ENCODE measurements around the gene CLEC10A. TPM values are rescaled to one million over a fixed set of nuclear protein-coding genes. Genes with fewer than 3 reads are reported as not detected.

The CLEC10A gene
- total RNA-seq, 1 experiment from 2014 or later, result not detected

DNA sequence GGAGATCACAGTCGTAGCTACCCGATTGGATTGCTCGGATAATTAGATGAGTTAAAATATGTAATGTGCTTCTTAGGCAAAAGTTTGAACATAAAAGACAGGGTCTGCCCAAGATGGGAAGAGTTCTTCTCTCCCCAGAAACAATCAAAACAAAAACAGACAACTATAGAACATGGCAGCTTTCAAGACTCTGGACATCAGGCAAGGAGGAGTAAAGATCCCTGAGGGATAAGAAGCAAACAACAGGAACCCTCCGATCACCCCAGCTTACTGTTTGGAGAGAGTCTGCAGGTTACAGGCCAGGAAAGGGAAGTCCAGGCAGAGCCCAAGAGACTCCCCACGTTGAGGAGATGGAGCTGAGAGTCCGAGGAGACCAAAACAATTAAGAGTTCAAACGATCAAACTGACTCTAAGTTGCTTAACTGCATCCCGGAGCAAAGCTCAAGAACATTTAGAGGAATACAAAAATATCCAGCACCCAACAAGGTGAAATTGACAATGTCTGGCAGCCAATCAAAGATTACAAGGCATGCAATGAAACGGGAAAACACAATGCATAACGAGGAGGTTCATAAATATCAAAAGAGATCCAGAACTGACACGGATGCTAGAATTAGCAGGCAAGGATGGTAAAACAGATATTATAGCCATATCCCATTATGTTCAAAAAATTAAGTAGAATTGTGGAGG is 30.7 kb upstream of the CLEC10A start:
- no TSS peak for BruUV-seq (replicated peaks)
- in situ Hi-C loops (cut with HindIII; ENCODE audit: low pct_unique_long_range_greater_than_20kb, low sequenced_read_pairs), result no loop called here
- ChIA-PET CTCF (no interaction called here), POLR2A (interaction anchor here (0.7 kb wide), 1 partner anchor 62 kb away, joined by 9 read pairs; no protein-coding TSS in a partner anchor)
- no peak for ATAC-seq
- TF ChIP-seq, protein P1, sequence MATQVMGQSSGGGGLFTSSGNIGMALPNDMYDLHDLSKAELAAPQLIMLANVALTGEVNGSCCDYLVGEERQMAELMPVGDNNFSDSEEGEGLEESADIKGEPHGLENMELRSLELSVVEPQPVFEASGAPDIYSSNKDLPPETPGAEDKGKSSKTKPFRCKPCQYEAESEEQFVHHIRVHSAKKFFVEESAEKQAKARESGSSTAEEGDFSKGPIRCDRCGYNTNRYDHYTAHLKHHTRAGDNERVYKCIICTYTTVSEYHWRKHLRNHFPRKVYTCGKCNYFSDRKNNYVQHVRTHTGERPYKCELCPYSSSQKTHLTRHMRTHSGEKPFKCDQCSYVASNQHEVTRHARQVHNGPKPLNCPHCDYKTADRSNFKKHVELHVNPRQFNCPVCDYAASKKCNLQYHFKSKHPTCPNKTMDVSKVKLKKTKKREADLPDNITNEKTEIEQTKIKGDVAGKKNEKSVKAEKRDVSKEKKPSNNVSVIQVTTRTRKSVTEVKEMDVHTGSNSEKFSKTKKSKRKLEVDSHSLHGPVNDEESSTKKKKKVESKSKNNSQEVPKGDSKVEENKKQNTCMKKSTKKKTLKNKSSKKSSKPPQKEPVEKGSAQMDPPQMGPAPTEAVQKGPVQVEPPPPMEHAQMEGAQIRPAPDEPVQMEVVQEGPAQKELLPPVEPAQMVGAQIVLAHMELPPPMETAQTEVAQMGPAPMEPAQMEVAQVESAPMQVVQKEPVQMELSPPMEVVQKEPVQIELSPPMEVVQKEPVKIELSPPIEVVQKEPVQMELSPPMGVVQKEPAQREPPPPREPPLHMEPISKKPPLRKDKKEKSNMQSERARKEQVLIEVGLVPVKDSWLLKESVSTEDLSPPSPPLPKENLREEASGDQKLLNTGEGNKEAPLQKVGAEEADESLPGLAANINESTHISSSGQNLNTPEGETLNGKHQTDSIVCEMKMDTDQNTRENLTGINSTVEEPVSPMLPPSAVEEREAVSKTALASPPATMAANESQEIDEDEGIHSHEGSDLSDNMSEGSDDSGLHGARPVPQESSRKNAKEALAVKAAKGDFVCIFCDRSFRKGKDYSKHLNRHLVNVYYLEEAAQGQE (IDR thresholded peaks at IDR 0.05; ENCODE audit: insufficient read depth in 1 of 2, low read depth in 2 of 2, low read length in 1 of 2), result no peak
- no peak for TF ChIP-seq SIN3A (IDR thresholded peaks at IDR 0.05; ENCODE audit: borderline replicate concordance, insufficient read depth, low read depth, low read length)
- no peak for TF ChIP-seq POLR2AphosphoS5 (IDR thresholded peaks at IDR 0.05; ENCODE audit: low read depth, low read length)
- no peak for TF ChIP-seq TCF7L2 (IDR thresholded peaks at IDR 0.05; ENCODE audit: low read depth, low read length)
- TF ChIP-seq, protein P2, sequence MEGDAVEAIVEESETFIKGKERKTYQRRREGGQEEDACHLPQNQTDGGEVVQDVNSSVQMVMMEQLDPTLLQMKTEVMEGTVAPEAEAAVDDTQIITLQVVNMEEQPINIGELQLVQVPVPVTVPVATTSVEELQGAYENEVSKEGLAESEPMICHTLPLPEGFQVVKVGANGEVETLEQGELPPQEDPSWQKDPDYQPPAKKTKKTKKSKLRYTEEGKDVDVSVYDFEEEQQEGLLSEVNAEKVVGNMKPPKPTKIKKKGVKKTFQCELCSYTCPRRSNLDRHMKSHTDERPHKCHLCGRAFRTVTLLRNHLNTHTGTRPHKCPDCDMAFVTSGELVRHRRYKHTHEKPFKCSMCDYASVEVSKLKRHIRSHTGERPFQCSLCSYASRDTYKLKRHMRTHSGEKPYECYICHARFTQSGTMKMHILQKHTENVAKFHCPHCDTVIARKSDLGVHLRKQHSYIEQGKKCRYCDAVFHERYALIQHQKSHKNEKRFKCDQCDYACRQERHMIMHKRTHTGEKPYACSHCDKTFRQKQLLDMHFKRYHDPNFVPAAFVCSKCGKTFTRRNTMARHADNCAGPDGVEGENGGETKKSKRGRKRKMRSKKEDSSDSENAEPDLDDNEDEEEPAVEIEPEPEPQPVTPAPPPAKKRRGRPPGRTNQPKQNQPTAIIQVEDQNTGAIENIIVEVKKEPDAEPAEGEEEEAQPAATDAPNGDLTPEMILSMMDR (IDR thresholded peaks at IDR 0.05), result no peak
- Histone ChIP-seq H3K27me3 (ENCODE audit: control insufficient read depth, insufficient read depth, low read length) (no peaks in the 10 kb centered on the region), H3K4me1 (ENCODE audit: control insufficient read depth, insufficient read depth, low read length) (no peaks in the 10 kb centered on the region), H3K9me3 (ENCODE audit: control insufficient read depth, insufficient read depth, low read depth, low read length) (no peaks in the 10 kb centered on the region), H3K27ac (ENCODE audit: low read length) (no peak overlapping the region), H3K36me3 (ENCODE audit: control insufficient read depth, insufficient read depth, low read length) (no peaks in the 10 kb centered on the region), H3K4me3 (ENCODE audit: low read depth in 2 of 2, low read length in 2 of 2) (no peak overlapping the region)
- DNase-seq (ENCODE audit: low read depth, low spot score), result no peak
- intact Hi-C loops (cut with micrococcal nuclease; ENCODE audit: unreplicated experiment), result no loop called here

DNA sequence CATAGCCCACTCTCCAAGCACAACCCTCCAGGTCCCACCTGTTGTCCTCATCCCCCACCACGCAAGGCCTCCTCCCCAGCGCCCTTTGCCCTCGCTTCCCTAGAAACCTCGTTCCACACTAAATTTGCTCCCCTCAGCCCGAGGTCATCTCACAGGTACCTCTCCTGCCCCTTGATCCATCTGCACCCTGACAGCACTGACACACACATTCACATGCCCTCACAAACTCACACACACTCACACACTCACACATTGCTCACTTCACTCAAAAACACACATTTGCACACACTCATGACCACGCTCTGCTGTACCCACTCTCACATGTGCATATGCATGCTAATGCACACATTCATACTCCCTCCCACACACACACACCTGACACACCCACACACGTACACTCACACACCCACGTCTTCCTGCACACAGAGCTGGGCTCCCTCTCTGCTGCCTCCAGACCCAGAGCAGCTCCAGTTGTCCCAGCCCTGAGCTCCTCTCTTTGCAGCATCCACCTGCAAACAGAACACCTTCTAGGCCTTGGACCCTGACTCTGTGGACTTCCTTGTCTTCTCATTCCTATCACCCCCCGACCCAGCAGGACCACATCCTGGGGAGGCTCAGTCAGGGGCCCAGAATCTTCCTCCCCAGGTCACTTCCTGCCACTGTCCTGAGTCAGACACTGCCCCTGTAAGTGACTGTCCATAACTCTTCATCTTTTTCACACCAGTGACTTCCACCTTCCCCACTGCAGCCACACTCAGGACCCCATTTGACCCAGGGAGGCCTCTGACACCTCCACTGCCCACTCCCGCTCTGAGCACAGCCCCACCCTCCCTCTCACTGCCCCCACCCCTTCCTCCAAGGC is 29.6 kb upstream of the CLEC10A start:
- ChIA-PET POLR2A (no interaction called here), CTCF (interaction anchor here (0.6 kb wide), 1 partner anchor 20 kb away, joined by 3 read pairs; no protein-coding TSS in a partner anchor)
- DNase-seq (ENCODE audit: low read depth, low spot score), result no peak
- BruUV-seq (replicated peaks), result no TSS peak
- no peak for ATAC-seq
- TF ChIP-seq TCF7L2 (IDR thresholded peaks at IDR 0.05; ENCODE audit: low read depth, low read length) (no peak), SIN3A (IDR thresholded peaks at IDR 0.05; ENCODE audit: borderline replicate concordance, insufficient read depth, low read depth, low read length) (no peak), POLR2AphosphoS5 (IDR thresholded peaks at IDR 0.05; ENCODE audit: low read depth, low read length) (no peak)
- TF ChIP-seq, protein P1 (IDR thresholded peaks at IDR 0.05; ENCODE audit: insufficient read depth in 1 of 2, low read depth in 2 of 2, low read length in 1 of 2), result no peak
- TF ChIP-seq, protein P2 (IDR thresholded peaks at IDR 0.05), result no peak
- H3K9me3 ChIP-seq (ENCODE audit: control insufficient read depth, insufficient read depth, low read depth, low read length), result no peaks in the 10 kb centered on the region
- in situ Hi-C loops (cut with HindIII; ENCODE audit: low pct_unique_long_range_greater_than_20kb, low sequenced_read_pairs) (no loop called here), intact Hi-C loops (cut with micrococcal nuclease; ENCODE audit: unreplicated experiment) (no loop called here)
- no peak overlapping the region for H3K4me3 ChIP-seq (ENCODE audit: low read depth in 2 of 2, low read length in 2 of 2)
- H3K27ac ChIP-seq (ENCODE audit: low read length), result no peak overlapping the region
- no peaks in the 10 kb centered on the region for H3K4me1 ChIP-seq (ENCODE audit: control insufficient read depth, insufficient read depth, low read length)
- H3K36me3 ChIP-seq (ENCODE audit: control insufficient read depth, insufficient read depth, low read length), result no peaks in the 10 kb centered on the region
- no peaks in the 10 kb centered on the region for H3K27me3 ChIP-seq (ENCODE audit: control insufficient read depth, insufficient read depth, low read length)
